ENCODE data around the gene WDR49.

Gene WDR49

DNA sequence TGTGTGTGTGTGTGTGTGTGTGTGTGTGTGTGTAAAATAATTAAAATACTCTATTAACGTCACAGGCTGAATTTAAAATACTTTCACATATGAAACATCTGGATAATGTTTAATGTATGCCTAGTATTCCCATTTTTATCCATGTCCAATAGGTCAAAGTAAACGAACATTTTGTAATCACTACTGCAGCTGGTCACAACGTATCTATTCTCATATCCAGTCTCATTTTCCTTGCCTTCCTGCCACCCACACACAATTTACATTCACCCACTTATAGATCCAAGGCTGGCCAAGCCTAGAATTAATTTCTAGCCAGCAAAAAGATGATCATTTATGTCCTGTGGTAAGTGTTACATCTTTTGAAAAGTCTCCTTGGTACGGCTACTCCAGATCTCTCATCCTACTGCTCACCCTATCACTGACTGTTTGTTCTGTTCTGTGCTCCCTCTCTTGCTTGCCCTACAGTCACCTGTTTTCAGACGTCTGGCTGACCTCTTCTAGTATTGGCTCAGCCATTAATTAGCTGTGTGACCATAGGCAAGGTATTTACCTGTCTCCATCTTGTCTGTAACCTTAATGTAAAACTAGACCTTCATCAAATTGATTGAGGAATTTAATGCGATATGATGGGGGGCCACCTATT lies 197.5 kb downstream of the WDR49 start:
- TF ChIP-seq, protein P1, sequence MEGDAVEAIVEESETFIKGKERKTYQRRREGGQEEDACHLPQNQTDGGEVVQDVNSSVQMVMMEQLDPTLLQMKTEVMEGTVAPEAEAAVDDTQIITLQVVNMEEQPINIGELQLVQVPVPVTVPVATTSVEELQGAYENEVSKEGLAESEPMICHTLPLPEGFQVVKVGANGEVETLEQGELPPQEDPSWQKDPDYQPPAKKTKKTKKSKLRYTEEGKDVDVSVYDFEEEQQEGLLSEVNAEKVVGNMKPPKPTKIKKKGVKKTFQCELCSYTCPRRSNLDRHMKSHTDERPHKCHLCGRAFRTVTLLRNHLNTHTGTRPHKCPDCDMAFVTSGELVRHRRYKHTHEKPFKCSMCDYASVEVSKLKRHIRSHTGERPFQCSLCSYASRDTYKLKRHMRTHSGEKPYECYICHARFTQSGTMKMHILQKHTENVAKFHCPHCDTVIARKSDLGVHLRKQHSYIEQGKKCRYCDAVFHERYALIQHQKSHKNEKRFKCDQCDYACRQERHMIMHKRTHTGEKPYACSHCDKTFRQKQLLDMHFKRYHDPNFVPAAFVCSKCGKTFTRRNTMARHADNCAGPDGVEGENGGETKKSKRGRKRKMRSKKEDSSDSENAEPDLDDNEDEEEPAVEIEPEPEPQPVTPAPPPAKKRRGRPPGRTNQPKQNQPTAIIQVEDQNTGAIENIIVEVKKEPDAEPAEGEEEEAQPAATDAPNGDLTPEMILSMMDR (IDR thresholded peaks at IDR 0.05; ENCODE audit: borderline replicate concordance, control extremely low read depth, extremely low read depth, insufficient read depth, missing control alignments) = no peak
- in situ Hi-C loops (cut with MboI; ENCODE audit: low sequenced_read_pairs, unreplicated experiment) = no loop called here
- DNase-seq (ENCODE audit: low spot score) = no peak

DNA sequence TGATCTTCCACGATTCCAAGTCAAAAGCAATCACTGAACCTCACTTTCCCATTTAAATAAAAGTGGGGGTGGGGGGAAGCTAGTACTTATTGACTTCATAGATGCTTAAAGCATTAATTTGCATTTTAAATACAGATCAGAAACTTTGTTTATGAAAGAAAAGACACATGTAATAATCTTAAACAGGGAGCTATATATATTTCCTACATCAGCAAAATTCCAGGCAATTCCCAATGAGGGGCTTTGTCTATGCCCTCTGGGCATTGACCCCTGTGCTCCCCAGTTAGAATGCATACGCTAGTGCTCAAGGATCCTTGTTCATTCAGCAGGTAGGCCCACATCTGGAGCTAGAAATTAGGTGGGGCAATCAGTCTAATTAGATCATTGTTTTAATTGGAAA lies 199.9 kb downstream of the WDR49 start:
- DNase-seq (ENCODE audit: low spot score) = no peak
- TF ChIP-seq, protein P1 (IDR thresholded peaks at IDR 0.05; ENCODE audit: borderline replicate concordance, control extremely low read depth, extremely low read depth, insufficient read depth, missing control alignments) = no peak
- in situ Hi-C loops (cut with MboI; ENCODE audit: low sequenced_read_pairs, unreplicated experiment) = no loop called here

DNA sequence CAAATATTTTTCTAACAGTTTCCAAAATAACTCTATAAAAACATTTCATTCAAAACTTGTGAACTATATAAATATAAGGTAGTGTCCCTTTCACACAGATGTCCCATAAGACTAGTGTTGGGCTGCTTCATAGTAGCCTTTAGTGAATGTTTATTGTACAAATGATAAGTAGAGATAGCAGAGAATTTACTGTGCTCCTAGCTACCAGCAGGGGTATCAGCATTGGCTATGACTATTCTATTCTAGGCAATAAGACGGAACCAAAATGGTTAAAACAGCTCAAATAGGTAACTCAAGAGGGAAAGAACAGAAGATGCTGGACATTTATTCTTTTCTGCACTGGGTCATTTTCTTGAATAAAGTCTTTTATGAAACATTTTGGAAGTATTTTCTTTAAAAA lies 202.5 kb downstream of the WDR49 start:
- in situ Hi-C loops (cut with MboI; ENCODE audit: low sequenced_read_pairs, unreplicated experiment) = no loop called here

DNA sequence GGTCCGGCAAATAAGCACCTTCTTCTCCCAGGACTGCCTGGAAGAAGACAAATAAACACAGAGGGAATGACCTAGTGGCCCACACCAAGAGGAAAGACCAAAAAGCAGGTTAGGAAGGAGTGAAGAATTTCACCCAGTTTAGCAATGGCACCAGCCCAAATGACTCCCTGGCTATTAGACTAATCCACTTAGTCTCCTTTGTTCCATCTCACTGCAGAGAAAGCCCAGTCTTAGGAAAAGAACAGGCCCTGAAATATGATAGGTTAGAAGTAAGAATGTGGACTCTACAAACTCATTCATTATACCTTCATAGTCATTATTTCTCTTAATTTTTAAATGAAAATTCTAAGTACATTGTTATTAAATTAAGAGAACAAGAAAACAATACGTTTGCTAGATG lies 203.1 kb downstream of the WDR49 start:
- DNase-seq (ENCODE audit: low spot score) = no peak
- TF ChIP-seq, protein P1 (IDR thresholded peaks at IDR 0.05; ENCODE audit: borderline replicate concordance, control extremely low read depth, extremely low read depth, insufficient read depth, missing control alignments) = no peak
- in situ Hi-C loops (cut with MboI; ENCODE audit: low sequenced_read_pairs, unreplicated experiment) = no loop called here

More for the DNA sequence above, 202.5 kb downstream of the WDR49 start:
- DNase-seq (ENCODE audit: low spot score) = no peak
- TF ChIP-seq, protein P1 (IDR thresholded peaks at IDR 0.05; ENCODE audit: borderline replicate concordance, control extremely low read depth, extremely low read depth, insufficient read depth, missing control alignments) = no peak

DNA sequence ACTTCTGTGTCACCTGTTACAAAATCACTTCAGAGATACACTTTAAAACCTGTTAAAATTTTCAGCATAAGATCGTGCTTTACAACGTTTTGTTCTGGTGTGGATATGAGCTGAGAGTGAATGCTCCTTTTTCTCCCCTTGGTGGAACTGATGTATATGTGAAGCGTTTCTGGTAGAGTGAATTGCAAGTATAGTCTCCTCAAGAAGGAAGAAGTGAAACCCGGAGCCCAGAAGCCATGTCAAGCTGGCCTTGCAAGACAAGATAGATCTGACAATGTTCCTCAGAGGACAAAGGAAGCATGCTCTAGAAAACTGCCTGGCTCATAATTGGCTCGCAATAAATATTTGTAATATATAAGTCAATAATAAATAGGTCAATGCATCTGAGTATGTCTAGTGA lies 203.5 kb downstream of the WDR49 start:
- in situ Hi-C loops (cut with MboI; ENCODE audit: low sequenced_read_pairs, unreplicated experiment) = no loop called here
- TF ChIP-seq, protein P1 (IDR thresholded peaks at IDR 0.05; ENCODE audit: borderline replicate concordance, control extremely low read depth, extremely low read depth, insufficient read depth, missing control alignments) = no peak
- DNase-seq (ENCODE audit: low spot score) = no peak

DNA sequence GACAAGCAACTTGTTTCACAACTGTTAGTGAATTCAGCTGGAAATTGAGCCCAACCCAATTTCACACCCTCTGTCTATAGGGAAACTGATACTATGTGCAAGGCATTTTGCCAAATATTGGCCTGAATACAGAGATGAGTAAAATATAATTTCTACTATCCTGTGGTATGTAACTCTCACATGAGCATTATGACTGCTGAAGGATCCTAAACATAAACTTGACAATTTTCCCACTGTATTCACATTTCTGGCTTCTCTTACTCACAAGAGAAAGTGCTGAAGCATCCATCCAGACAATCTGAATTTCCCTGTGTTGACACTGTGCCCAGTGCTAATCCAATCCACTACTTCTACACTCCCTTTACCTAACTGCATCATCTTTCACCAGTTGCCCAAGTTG lies 208.3 kb downstream of the WDR49 start:
- in situ Hi-C loops (cut with MboI; ENCODE audit: low sequenced_read_pairs, unreplicated experiment) = no loop called here
- TF ChIP-seq, protein P1 (IDR thresholded peaks at IDR 0.05; ENCODE audit: borderline replicate concordance, control extremely low read depth, extremely low read depth, insufficient read depth, missing control alignments) = no peak
- no peak for DNase-seq (ENCODE audit: low spot score)
